GM20000 (cell line): ENCODE measurements around the gene PHRF1.

Experiments
- DNase-seq: peaks from one replicate; pipeline ENCODE4 v3.0.0; 2012; ENCODE audit warnings: low spot score
- TF ChIP-seq, protein P1 (sequence below): IDR thresholded peaks from 2 replicates; pipeline ENCODE4 v1.5.1; 2012; ENCODE audit warnings: mild to moderate bottlenecking, control low read depth; ENCODE audit errors: extremely low read depth, missing control alignments

PHRF1 gene

GRCh38 chr11:544817-545166, 31.5 kb upstream of the PHRF1 start:
- no peak for DNase-seq
- TF ChIP-seq, protein P1, sequence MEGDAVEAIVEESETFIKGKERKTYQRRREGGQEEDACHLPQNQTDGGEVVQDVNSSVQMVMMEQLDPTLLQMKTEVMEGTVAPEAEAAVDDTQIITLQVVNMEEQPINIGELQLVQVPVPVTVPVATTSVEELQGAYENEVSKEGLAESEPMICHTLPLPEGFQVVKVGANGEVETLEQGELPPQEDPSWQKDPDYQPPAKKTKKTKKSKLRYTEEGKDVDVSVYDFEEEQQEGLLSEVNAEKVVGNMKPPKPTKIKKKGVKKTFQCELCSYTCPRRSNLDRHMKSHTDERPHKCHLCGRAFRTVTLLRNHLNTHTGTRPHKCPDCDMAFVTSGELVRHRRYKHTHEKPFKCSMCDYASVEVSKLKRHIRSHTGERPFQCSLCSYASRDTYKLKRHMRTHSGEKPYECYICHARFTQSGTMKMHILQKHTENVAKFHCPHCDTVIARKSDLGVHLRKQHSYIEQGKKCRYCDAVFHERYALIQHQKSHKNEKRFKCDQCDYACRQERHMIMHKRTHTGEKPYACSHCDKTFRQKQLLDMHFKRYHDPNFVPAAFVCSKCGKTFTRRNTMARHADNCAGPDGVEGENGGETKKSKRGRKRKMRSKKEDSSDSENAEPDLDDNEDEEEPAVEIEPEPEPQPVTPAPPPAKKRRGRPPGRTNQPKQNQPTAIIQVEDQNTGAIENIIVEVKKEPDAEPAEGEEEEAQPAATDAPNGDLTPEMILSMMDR: no peak

DNA sequence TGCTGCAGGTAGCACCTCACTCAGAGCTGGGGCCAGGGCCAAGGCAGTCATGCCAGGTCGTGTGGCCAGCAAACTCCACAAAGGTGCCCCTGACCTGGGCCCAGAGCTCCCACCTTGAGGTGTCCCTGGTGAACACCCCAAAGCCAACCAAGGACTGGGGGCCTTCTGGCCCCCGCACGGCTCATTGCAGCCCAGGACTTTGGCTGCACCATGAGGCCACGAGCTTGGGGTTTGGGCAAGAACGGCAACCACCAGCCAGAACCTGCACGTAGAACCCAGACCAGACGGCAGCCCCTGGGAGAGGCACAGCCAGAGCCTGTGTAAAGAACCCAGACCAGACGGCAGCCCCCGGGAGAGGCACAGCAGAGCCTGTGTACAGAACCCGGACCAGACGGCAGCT, 31.1 kb upstream of the PHRF1 start:
- DNase-seq: no peak
- TF ChIP-seq, protein P1: no peak

DNA sequence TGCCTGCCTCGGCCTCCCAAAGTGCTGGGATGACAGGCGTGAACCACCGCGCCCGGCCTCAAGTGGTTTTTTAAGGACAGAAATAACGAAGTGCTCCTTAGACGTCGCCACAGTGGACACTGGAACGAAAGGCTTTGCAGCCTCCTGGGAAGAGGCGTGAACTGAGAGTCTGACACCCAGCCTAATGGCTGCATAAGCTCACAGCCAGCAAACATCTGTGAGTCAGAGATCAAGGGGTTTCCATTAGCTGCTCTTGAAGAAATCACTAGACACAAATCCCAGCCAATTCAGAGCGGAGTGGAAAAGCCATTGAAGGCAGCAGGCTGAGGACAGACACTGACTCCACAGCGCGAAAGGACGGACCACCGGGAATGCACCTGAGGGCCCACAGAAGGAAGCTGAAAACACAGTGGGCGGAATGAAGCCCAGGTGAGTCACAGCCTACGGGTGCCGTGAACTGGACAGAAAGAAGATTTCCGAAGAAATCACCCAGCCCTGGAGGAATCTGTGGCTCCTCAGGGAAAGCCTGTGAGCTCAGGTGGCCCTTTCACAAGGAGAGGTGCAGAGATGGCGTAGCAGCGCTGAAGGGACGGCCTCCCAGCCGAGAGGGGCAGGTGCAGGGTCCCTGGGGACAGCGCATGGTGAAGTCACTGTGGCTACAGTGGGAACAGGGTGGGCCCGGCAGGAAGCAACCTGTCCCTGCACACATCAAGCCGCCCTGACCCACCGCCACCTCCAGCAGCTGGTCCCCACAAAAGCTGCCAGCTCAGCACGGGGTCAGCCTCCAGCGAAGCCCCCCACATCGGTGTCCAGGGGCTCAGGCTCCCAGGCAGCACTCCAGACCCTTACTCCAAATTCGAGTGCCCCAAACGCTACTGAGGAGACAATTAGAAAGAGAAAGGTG, 27.3 kb upstream of the PHRF1 start:
- no peak for DNase-seq
- TF ChIP-seq, protein P1: no peak

DNA sequence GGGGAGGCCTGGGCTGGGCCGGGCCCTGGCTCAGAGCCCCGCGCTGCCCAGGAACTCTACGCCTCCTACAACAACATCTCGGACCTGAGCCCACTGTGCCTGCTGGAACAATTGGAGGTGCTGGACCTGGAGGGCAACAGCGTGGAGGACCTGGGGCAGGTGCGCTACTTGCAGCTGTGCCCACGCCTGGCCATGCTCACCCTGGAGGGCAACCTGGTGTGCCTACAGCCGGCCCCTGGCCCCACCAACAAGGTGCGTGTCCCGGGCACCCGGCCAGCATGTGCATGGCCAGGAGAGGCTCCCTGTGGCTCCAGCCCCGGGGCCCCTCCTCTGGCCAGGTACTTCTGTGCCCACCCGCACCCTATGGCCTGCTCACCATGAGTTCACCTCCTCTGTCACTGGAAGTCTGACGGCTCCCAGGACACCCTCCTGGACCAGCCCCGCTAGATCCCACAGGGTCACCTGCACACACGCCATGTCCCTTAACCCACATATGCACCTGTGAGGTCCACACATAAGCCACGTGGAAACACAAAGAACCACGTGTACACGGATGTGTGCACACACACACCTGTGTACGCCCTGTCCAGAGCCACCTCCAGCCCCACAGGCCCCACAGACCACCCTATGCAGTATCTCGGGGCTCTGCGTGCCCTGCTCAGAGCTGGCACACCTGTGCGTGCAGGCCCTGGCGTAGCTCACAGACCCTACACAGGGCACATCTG, 26.1 kb upstream of the PHRF1 start:
- no peak for DNase-seq
- TF ChIP-seq, protein P1: no peak

DNA sequence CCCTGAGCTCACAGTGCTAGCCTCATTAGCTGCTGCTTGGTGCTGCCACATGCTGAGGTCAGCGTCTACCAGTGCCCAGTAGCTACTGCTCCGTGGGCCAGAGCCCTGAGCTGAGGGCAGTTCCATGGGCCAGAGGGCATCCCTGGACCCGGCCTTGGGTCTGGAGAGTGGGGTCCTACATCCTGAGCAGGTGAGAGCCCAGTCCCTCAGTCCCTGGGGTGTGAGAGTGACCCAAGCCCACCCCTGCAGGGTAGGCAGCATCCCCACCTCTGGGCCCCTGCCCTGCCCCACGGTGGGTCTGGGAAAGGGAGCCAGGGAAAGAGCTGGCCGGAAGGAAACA, 25.6 kb upstream of the PHRF1 start:
- TF ChIP-seq, protein P1: no peak

DNA sequence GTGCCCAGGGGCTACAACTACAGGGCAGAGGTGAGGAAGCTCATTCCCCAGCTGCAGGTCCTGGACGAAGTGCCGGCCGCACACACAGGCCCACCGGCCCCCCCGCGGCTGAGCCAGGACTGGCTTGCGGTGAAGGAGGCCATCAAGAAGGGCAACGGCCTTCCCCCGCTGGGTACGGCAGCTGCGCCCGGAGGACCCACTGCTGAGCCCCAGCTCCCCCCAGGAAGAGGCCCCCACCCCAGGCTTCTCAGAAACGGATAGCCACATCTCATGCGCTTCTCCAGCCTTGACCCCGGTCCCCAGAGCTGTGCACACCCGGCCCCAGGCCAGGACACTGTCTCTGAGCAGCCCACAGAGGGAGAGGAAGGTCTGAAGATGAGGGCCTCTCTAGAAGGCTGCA, 25.1 kb upstream of the PHRF1 start:
- TF ChIP-seq, protein P1: no peak

More for the DNA sequence above, 25.6 kb upstream of the PHRF1 start:
- no peak for DNase-seq

GRCh38 chr11:551596-551995, 24.7 kb upstream of the PHRF1 start:
- TF ChIP-seq, protein P1: no peak
- DNase-seq: no peak

More for the DNA sequence above, 25.1 kb upstream of the PHRF1 start:
- DNase-seq: no peak
